GM23338 (cell line): Measurements from ENCODE around the gene UBE3B.

Experiments used
- CTCF ChIP-seq, 2 experiments: fragments of 200-600 bp in 1 of 2; sonication (generic) in 1 of 2; conservative IDR thresholded peaks; 2 replicates each; pipeline versions ENCODE4 v1.5.1 to v1.6.1; 2016 to 2017; ENCODE audit warnings: antibody characterized with exemption in 2 of 2, low read depth in 2 of 2, mild to moderate bottlenecking in 2 of 2, moderate library complexity in 1 of 2
- NANOG ChIP-seq: IDR thresholded peaks from 2 replicates; pipeline ENCODE4 v1.6.1; 2016; ENCODE audit warnings: antibody characterized with exemption, borderline replicate concordance

- TF ChIP-seq NANOG (no peak), CTCF (conservative IDR thresholded peaks at IDR 0.05; ENCODE audit: low read depth in 2 of 2) (no peak)
These were observed 32.2 kb upstream of the UBE3B start for GRCh38 chr12:109445191-109445609.
